Right renal pelvis (tissue), 4 donors: Measurements from ENCODE around the gene FANK1. TPM values are rescaled to one million over a fixed set of nuclear protein-coding genes. Genes with fewer than 3 reads are reported as not detected.
A peak's percentile ranks its signal among the peaks of the same experiment; 100 is the strongest.
"Not testable (repeated sequence)": the region's sequence is repeated elsewhere in the genome, so short reads cannot be mapped to it uniquely, and the experiment has no call there.

Experiments used
- DNase-seq, 4 donors: peaks; one replicate each; pipeline ENCODE4 v3.0.0-alpha.2; 2013; ENCODE audit warnings: low read depth in 4 of 4, low spot score in 3 of 4, missing footprints in 1 of 4
- polyA plus RNA-seq, 4 donors: library from polyadenylated mRNA; unstranded; fragments of 120-200 nt; gene quantifications; one replicate each; pipeline ENCODE4 v1.2.1, GENCODE V29; 2013; ENCODE audit not compliant: insufficient read length in 4 of 4

The FANK1 gene
- polyA plus RNA-seq, 4 donors, result 7.1 to 10.1 (median 8.1) TPM

DNA sequence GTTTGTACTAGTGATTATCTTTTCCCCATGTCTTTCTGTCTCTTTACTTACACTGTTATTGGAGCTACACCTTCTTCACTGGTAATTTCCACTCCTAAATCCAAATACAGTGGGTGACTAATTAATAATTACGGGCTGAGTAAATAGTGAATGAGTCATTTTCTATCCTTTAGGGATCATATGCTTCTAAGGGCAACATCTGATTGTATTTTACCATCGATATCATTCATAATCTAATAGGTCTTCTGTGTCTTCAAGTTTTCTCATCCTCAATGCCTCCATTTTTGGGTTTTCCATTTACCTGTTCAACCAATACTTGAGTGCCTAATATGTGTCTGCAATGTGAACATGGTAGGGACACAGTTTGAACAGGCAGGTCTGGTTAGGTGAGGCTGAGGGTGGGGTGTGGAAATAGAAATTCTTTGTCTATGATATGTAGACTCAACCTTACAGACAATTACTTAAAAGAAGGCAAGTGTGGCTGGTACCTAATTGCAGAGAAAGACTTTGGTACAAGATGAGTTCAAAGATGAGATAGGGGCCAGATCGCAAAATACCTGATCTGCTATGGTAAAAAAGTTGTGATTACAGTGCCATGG, 9.4 kb upstream of the FANK1 start:
- no peak for DNase-seq

DNA sequence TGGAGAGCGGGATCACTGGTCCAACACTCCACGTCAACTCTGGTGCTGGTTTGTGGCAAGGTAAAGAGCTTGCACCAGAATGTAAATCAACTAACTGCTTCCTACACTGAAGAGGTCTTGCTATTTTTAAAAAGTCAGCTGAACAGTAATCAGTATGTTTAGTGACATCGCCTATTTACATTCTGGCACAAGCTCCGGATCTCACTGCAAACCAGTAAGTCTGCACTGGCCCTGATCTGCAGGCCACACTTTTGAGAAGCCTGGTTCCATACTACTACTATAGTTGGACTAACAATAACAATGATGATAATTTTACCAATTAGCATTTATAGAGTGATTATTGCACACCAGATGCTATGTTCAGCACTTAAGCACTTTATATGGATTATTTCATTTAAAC, 6.9 kb upstream of the FANK1 start:
- DNase-seq, result not testable (repeated sequence)

DNA sequence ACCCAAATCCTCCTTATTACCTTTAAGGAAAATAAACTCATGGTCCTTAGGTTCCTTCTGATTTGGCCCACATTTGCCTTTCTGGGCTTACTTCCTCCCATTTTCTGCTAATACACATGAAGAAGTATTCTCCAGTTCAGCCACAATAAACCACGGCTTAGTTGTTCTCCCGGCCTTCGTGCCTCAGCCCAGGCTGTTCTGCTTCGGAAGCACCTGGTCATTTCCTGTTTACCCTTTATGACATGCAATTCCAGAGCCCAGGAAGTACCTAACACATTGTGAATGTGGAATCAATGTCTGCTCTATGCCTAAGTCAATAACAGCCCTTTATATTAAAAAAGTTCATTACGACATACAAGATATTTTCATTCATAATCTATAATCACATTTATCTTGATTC, 4.0 kb upstream of the FANK1 start:
- not testable (repeated sequence) for DNase-seq

DNA sequence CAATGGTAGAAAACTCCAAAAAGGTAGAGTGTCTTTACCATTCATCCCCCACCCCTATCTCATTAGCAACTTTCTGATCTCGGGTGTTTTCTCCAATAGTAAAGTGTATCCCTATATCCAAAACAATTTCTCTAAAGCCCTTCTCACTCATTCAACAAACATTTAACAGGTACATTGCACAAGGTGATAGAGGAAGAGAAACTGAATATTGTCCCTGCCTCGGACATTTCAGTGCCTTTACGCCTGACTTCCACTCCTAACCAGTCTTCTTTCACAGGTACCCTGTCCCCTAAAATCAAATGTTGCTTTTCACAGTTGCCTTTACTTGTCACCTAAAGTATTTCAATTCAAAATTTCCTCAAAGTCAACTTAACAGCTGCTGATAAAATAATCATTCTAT, 2.2 kb upstream of the FANK1 start:
- DNase-seq, result not testable (repeated sequence)

DNA sequence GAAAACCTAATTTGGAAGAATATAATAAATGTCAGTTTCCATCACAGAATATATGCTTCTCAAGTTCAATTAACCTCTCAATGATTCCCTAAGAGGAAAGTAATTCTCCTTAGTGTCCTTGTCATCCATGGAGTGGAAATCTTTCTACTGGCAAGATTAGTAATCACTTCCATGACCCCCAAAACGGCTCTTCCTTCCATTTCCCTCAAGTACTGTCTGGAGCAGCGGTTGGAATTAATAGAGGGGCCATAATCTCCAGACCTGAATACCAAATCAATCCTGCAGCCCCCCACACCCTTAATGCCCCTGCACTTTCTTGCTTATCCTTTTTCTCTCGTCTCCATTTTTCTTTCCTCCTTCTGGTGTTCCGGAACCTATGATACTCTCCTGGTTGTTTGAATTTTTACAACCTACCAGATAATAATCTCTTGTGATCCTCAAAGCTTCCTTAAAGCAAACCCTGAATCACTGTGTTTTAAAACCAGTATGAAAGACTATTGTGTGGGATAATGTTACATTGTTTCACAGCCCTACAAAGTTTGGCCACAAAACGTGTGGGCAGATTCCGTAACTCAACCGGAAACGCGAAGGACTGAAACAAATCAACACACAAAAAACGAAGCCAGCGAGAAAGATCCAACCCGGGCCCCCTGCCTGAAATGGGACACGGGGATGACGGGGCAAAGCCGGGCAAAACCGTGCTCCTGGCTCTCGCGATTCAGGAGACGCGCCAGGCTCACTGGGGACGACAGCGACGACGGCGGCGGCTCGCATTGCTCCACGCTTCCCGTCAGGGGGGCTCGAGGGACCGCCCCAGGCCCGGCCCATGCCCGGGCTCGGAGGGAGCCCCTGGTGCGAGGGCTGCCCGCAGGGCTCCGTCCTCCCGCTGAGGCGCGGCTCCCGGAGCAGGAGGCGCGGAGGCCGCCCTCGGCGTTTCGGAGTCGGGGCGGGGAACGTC, 955 bp upstream of the FANK1 start:
- DNase-seq, result peak; percentile 31 to 40 (median 36)

DNA sequence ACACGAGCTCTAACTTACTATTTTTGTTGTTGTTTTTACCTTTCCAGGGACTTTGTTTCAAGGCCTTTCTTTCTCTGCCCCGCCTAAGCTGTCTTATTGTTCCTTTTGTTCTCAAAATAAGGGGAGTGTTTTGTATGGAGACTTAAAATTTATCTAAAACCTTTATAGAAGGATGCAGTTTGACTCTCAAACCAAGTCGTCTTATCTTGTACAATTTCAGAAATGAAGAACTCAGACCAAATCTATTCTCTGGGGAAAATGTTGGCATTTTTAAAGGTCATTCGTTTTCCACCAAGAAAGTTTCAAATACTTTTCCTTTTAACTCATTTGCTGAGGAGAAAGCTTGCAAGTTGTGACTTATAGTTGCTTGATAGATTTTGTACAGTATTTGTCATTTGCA, 953 bp downstream of the FANK1 start:
- DNase-seq, result not testable (repeated sequence)

DNA sequence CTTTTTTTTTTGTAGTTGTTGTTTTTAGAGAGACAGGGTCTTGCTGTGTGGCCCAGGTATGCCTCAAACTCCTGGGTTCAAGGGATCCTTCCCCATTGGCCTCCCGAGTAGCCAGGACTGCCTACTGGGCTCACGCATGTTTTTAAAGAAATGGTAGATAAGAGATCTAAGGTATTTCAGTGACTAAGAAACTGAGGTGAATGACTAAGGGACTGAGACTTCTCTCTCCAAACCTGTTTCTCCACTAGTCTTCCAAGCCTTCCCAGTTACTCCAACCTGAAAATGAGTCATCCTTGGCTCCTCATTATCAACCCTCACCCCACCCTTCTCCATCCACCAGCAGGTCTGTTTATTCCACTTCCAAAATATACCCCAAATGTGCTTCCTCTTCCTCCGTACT, 4.6 kb downstream of the FANK1 start:
- not testable (repeated sequence) for DNase-seq

DNA sequence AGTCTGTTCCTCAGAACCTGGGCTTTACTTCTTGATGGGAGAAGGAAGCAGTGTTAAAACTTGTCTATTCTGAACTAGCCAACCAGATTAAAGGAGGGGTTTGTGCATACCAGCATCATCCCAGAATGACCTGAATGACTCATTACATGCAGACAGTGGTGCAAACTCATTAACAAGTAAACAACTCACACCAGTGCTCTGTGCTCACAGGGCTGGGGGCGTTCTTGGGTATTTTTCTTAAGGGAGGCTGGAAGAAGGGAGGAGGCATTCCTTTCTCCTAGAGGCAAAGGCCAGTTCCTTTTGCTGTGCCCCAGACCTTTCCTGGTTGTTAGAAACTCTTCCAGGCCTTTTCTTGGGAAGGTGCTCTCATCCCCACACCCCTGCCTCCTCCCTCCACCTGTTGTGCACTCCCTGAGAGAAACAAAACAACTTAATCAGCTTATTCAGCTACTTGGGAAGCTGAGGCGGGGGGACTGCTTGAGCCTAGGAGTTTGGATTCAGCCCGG, 6.8 kb downstream of the FANK1 start:
- DNase-seq, result not testable (repeated sequence)

DNA sequence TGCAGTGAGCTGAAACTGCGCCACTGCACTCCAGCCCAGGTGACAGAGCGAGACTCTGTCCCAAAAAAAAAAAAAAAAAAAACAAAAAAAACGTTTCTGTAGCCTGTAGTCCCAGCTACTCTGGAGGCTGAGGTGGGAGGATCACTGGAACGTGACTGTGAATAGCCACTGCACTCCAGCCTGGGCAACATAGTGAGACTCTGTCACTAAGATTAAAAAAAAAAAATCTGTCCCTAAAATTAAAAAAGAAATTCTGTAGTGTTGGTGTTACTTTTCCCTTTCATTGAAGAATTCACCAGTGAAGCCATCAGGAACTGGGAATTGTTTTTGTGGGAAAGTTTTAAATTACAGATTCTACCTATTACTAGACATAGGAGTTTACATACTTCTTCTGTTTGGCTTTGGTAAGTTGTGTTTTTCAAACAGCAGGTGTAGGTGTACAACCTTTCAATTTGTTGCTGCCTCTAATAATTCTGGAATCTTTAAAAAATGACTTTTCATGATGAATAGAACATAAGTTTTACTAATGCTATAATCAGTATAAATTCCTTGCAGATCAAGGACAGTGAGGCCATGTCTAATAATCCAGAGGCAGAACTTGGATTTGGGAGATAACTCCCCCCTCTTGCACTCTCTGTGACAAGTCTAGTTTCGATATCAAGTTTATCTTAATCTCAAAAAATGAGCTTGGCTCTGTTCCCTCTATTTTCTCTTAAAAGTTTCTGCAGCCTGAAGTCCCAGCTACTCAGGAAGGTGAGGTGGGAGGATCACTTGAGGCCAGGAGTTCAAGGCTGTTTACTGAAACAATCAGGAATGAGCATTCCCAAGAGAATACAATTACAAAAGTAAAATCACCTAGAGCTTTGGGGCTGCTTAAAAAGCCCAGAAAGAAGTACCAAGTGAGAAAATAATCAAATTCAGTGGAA, 9.0 kb downstream of the FANK1 start:
- not testable (repeated sequence) for DNase-seq

DNA sequence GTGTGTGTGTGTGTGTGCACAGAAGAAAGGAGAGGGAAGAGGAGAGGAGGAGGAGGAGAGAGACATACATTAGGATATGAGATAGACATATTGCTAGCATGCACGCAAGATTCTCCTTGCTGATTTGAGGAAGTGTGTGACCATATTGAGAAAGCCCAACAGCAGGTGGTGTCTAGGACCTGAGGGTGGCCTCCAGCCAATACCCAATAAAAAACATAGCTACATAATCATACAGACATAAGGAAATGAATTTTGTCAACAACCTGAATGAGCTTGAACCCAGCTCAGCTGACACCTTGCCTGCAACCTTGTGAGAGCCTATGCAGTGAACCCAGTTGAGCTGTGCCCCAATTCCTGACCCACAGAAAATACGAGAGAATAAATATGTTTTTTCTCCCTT, 11.2 kb downstream of the FANK1 start:
- DNase-seq, result not testable (repeated sequence)

DNA sequence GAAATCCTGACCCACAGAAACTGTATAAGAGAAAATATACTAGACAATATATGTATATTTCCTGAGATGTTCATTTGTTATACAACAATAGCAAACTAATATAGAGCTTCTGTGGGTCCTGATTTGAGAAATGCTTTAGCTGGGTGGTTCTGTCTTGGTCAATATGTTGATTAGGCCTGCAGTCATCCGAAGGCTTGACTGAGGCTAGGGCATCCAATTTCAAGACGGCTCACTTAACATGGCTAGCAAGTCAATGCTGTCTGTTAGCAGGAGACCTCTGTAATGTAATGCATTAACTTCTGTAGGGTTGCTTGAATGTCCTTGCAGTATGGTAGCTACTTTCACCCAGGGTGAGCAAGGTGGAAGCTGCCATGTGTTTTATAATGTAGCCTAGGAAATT, 12.4 kb downstream of the FANK1 start:
- DNase-seq, result not testable (repeated sequence)

DNA sequence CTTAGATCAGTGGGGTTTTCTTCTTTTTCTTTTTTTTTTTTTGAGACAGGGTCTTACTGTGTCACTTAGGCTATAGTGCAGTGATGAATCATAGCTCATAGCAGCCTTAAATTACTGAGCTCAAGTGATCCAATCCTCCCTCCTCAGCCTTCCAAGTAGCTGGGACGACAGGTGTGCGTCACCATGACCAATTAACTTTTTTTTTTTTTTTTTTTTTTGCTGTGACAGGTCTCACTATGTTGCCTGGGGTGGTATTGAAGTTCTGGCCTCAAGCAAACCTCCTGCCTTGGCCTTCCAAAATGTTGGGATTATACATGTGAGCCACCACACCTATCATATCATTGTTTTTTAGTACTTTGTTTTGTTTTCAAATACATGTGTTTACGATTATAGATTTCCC, 13.1 kb downstream of the FANK1 start:
- DNase-seq, result not testable (repeated sequence)

DNA sequence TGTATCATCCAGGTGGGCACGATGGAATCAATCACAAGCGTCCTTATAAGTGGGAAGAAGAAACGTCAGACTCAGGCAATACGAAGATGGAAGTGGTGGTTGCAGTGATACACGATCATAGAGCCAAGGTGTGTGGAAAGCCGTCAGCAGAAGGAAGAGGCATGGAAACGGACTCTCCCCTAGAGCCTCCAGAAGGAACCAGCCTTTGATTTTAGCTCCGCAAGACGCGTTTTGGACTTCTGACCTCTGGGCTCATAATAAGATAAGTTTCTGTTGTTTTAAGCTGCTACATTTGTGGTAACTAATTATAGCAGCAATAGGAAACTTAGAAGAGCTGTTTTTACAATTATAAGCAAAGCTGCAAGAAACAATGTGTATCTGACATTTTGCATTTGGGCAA, 14.8 kb downstream of the FANK1 start:
- no peak for DNase-seq

DNA sequence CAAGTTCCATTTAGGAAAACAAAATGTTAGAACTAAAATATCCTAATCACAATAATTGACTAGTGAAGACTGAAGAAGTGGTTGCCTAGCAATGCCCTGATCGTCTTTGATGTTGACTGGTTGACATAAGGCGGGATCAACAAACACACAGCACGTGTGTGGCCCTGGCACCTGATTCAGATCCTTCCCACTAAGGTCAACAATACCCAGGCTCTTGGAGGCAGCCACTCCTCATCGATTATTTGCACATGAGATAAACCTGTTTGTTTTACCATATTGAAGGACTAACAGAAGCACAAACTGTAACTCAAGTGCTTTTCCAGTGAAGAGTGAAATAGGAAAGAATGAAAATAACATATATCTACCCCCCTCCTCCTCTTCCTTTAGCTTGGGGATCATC, 15.6 kb downstream of the FANK1 start:
- DNase-seq, result no peak

DNA sequence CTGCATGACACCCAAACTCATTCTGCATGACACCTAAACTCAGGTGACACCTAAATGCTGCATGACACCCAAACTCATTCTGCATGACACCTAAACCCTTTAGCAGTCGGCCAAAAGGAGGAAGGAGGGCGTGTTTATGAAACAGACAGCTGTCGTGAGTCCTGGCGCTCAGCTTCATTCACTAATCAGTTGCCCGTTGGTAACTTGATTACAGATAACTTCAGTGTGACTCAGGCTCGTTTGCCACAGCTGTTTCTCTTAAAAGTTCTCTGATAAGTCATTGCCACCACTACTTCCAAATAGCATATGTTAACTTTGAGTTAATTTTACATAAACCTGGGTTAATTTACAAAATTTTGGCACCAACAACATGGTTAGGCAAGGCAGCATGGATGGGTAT, 16.9 kb downstream of the FANK1 start:
- DNase-seq, result not testable (repeated sequence)

DNA sequence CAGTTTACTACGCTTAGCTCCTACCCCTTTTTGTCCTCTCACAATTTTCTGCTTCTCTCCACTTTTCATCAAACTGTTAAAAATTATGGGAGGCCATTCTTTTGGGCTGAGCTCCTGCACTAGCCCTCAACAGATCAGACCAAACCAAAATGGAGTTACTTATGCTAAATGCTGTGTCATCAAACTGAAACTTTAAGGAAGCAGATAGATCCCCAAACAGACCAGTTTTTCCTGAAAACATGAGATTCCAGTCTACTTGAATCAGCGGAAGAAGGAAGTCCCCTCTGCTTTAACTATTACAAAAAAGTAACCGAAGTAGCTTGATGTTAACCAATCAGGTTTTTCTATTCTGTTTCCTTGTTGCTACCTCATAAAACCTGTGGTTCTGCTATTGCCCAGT, 20.6 kb downstream of the FANK1 start:
- DNase-seq, result no peak

DNA sequence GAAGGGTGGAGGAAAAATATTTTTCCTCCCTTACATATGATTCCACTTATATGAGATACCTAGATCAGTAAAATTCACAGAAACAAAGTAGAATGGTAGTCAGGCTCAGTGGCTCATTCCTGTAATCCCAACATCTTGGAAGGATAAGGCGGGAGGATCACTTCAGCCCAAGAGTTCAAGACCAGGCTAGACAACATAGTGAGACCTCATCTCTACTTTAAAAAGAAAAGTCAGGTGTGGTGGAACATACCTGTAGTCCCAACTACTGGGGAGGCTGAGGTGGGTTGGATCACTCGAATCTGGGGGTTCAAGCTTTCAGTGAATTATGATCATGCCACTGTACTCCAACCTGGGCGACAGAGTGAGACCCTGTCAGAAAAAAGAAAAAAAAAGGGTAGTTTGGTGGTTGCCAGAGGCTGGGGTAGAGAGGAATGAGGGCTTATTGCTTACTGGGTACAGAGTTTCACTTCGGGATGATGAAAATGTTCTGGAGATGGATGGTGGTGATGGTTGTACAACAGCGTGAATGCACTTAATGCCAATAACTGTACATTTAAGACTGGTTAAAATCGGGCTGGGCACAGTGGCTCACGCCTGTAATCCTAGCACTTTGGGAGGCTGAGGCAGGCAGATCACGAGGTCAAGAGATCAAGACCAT, 21.5 kb downstream of the FANK1 start:
- DNase-seq, result not testable (repeated sequence)

DNA sequence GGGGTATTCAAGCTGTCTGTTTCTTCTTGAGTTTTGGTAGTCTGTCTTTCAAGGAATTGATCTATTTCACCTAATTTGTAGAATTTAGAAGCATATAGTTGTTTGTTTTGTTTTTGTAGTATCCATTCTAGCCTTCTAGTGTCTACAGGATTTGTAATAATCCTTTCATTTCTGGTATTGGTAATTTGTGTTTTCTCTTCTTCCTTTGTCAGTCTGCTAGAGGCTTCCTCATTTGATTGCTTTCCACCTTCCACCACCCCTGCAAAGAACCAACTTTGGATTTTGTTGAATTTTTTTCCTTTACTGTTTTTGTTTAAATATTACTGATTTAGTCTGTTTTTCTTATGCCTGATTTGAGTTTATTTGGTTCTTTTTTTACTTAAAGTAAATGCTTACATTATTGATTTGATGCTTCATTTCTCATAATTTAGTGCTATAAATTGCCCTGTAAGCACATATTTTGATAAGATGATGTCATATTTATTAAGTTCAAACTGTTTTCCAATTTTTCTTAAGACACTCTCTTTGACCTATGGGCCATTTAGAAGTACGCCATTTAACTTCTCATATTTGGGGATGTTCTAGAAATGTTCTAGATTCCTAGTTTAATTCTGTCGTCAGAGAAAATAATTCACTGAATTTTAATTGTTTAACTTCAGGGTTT, 25.4 kb downstream of the FANK1 start:
- not testable (repeated sequence) for DNase-seq

DNA sequence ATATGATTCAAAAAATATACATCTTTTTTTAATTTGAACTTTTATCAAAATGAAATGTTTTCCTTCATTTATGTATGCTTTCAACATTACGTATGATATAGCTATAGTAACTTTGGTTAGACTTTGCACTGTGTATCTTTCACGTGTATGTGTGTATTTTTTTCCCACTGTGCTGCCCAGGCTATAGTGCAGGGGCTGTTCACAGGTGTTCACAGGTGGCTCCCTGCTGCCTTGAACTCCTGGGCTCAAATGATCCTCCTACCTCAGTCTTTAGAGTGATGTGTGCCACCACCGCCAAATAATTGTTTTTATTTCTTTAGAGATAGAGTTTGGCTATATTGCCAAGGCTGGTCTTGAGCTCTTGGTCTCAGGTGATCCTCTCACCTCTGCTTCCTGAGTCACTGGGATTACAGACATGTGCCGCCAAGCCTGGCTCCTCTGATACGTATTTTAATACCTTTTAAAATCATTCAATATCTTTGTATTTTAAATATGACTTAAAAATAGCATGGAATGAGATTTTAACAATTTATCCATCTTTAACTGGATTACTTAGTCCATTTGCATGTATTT, 29.0 kb downstream of the FANK1 start:
- no peak for DNase-seq
